GM12875 (cell line): ENCODE data around the gene SH2D3C.

Experiments used
- H3K4me3 ChIP-seq: one replicate; pipeline ENCODE4 v1.5.1; 2011; ENCODE audit warnings: low read depth, low read length, control low read depth
- TF ChIP-seq, protein P1 (sequence below): IDR thresholded peaks from 2 replicates; pipeline ENCODE4 v1.5.1; 2011; ENCODE audit warnings: low read depth, mild to moderate bottlenecking, control low read depth, inconsistent platforms, low read length, moderate library complexity, borderline replicate concordance; ENCODE audit not compliant: insufficient read depth

Gene SH2D3C

DNA sequence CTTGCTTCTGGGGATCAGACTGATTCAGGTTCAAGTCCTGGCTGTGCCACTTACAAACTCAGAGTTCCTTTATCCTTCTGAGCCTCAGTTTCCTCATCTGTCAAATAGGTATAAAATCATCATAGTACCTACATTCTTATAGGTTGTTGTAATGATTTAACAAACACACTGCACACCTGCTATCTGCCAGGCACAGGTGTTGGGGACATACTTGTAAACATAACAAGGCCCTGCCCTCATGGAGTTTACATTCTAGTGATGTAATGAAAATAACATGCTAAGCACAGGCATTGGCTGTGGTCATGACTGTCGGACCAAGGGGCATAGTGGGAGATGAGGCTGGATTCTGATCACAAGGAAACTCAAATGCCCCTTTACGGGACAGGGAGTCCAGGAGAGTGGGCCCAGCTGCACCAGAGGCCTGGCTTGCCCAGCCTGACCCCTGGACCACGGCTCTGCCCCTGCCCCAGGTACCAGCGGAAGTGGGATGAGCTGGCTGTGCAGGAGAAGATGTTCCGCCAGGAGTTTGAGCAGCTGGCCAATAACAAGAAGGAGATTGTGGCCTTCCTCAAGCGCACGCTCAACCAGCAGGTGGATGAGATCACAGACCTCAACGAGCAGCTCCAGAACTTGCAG is 69.4 kb downstream of the SH2D3C start:
- no peak overlapping the region for H3K4me3 ChIP-seq
- TF ChIP-seq, protein P1, sequence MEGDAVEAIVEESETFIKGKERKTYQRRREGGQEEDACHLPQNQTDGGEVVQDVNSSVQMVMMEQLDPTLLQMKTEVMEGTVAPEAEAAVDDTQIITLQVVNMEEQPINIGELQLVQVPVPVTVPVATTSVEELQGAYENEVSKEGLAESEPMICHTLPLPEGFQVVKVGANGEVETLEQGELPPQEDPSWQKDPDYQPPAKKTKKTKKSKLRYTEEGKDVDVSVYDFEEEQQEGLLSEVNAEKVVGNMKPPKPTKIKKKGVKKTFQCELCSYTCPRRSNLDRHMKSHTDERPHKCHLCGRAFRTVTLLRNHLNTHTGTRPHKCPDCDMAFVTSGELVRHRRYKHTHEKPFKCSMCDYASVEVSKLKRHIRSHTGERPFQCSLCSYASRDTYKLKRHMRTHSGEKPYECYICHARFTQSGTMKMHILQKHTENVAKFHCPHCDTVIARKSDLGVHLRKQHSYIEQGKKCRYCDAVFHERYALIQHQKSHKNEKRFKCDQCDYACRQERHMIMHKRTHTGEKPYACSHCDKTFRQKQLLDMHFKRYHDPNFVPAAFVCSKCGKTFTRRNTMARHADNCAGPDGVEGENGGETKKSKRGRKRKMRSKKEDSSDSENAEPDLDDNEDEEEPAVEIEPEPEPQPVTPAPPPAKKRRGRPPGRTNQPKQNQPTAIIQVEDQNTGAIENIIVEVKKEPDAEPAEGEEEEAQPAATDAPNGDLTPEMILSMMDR: no peak

DNA sequence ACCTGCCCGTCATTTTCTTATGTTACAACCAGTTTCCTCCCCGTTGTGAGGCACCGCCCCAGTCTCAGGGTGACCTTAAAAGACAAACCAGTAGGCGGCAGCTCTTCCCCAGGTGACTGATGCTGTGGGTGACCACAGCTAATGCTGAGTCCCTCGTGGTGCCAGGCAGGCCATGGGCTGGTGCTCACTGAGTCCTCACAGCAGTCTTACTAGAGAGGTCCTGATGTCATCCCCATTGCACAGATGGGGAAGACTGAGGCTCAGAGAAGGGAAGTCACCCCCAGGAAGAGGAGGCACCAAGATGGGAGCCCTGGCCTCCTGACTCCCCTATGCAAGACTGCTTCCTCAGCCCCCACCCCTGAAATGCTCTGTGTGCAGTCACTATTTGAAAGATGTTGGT is 70.7 kb downstream of the SH2D3C start:
- no peak overlapping the region for H3K4me3 ChIP-seq
- TF ChIP-seq, protein P1: peak; percentile 35; the same call in 1 of the 2 replicates

DNA sequence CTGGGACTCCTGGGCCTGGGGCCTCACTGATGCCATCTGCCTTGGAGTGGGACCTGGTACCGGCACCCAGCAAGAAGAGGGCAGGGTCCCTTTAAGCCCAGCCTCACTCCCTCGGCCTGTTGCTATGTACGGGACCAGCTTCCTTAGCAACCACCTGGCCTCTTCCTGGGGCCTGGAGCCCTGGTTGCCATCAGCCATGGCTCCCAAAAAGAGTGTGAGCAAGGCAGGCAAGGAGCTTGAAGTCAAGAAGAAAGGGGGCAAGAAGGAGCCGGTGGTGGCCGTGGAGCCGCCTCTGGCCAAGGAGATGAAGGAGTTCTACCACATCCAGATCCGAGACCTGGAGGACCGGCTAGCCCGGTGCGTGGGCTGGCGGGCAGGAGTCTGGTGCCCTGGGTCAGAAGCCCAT is 71.6 kb downstream of the SH2D3C start, which contains the start of gene CFAP157:
Gene CFAP157, plus strand, starts transcription at position 153 of the 406 bp plus-strand sequence. Its CDS starts 44 bp downstream, at position 197.
- H3K4me3 ChIP-seq: no peak within 1 kb of the TSS
- TF ChIP-seq, protein P1: no peak

DNA sequence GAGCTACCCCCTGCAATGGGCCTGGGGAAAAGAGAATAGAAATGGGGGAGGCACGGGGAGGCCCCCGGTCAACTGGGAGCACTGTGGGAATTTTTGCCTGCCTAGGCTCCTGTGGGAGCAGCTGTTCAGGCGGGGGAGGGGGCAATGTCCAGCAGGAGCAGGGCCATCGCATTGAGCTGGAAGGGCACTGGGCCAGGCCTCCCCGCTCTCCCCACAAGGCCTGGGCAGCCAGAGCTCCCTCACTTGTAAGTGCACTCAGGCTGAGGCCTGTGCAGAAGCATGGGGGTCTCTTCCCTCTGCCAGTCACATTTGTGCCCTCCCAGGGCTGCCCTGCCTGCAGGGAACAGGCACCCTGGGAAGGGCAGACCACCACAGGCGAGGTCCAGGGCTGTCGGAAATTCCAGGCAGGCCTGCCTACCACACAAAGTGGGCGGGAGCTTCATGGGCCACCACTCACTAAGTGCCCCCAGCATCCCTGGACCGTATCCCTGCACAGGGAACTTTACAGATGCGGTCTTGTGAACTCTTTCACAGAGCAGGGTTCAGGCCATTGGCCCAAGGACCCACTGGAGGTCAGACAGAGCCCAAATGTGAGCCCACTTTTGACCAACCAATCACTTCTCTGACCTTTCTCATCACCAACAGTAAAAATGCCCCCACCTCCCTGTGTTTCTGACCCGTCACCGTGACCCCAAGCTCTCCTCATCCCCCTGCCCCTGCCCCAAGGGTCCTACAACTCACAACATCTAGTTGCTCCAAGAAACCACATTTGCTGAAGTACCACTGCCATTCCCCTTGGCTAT is 72.7 kb downstream of the SH2D3C start:
- no peak overlapping the region for H3K4me3 ChIP-seq
- TF ChIP-seq, protein P1: no peak

DNA sequence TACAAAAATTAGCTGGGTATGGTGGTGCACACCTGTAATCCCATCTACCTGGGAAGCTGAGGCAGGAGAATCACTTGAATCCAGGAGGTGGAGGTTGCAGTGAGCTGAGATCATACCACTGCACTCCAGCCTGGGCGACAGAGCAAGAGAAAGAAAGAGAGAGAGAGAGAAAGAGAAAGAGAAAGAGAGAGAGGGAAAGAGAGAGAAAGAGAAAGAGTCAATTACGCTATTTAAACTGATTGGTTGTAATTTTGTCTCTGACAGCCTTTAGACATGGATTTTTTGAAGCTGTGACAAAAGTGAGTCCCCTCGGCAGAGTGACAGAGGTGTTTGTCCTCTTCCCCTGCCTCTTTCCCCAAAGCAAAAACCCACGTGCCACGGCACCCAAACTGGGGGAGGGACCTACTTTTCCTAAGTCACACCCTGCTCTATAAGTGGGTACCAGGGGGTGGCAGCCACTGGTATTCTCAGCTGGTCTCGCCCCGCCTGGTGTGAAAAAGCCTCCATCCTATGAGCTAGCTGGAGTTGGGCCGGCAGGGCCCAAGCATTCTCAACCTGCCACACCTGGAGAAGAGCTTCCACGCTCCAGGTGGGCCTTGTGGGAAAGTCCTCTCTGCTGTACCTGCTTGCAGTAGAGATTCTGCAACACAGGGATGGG is 75.0 kb downstream of the SH2D3C start:
- H3K4me3 ChIP-seq: no peak overlapping the region
- TF ChIP-seq, protein P1: no peak

DNA sequence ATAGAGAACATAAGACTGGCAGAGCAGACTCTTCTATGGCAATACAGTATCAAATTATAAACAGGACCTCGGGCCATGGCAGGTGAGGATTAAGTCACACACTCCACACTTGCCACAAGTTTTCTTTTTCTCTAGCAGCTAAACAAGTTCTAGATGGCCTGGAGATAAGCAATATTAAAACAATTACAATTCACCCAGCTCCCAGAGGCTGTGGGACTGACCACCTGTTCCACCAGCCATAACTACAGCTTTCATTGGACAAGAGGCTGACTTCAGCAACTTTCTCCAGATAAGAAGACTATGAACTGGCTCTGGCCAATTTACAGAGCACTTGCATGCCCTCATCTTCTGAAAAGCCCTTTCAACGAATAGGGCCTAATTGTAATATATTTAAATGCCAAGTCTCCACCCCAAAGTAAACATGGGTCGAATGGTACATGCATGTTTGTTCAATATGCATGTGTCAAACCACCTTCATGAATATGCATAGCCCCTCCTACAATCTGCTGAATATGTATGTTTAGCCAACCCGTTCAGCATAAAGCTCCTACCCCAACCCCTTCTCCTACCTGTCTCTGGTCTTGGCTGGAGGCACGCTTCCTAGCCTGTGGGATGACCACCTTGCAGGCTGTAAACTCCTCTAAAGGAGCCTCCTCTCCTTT is 77.7 kb downstream of the SH2D3C start:
- H3K4me3 ChIP-seq: no peak overlapping the region
- TF ChIP-seq, protein P1: no peak
